SK-N-MC (cell line): ENCODE results near the gene MMP21.

Experiments used
- DNase-seq: peaks from one replicate; pipeline ENCODE4 v3.0.0-alpha.2; 2011; ENCODE audit warnings: low read depth, low spot score
- H3K27ac ChIP-seq: fragments of 200-600 bp; sonication (generic); 2 replicates; pipeline ENCODE4 v1.5.1; 2016; ENCODE audit warnings: mixed run types
- H3K36me3 ChIP-seq: fragments of 200-600 bp; sonication (generic); 2 replicates; pipeline ENCODE4 v1.6.1; 2017; ENCODE audit warnings: antibody characterized with exemption, low read length, mixed read lengths; ENCODE audit not compliant: insufficient read depth
- H3K4me3 ChIP-seq: fragments of 200-600 bp; sonication (generic); 2 replicates; pipeline ENCODE4 v1.5.1; 2016
- H3K9ac ChIP-seq: fragments of 200-600 bp; sonication (generic); 2 replicates; pipeline ENCODE4 v1.8.0; 2017; ENCODE audit warnings: mixed run types, mixed read lengths; ENCODE audit not compliant: insufficient read length
- H3K9me3 ChIP-seq: fragments of 200-600 bp; sonication (generic); 2 replicates; pipeline ENCODE4 v1.6.1; 2017; ENCODE audit warnings: low read depth, mild to moderate bottlenecking, antibody characterized with exemption, low read length, moderate library complexity, mixed read lengths
- EZH2 ChIP-seq: fragments of 200-600 bp; sonication (generic); IDR thresholded peaks from one replicate; pipeline ENCODE4 v1.6.1; 2017; ENCODE audit warnings: antibody characterized with exemption
- FOXP2 ChIP-seq: optimal IDR thresholded peaks from 2 replicates; pipeline ENCODE3; 2011; ENCODE audit warnings: mild to moderate bottlenecking, moderate library complexity; ENCODE audit not compliant: insufficient read depth; ENCODE audit errors: extremely low read length, control extremely low read depth
- POLR2AphosphoS5 ChIP-seq: IDR thresholded peaks from 2 replicates; pipeline ENCODE4 v1.6.1; 2012; ENCODE audit warnings: mild to moderate bottlenecking, low read depth, low read length, borderline replicate concordance

The MMP21 gene

GRCh38 chr10:125782054-125782453 lies 6.4 kb upstream of the MMP21 start:
- H3K36me3 ChIP-seq: no peaks in the 10 kb centered on the region
- DNase-seq: no peak
- no peak overlapping the region for H3K4me3 ChIP-seq
- H3K9ac ChIP-seq: no peak overlapping the region
- TF ChIP-seq EZH2 (no peak), FOXP2 (no peak)
- no peaks in the 10 kb centered on the region for H3K9me3 ChIP-seq
- H3K27ac ChIP-seq: no peak overlapping the region

- no peak for TF ChIP-seq EZH2
- no peak for TF ChIP-seq POLR2AphosphoS5
- TF ChIP-seq FOXP2: no peak
- no peak overlapping the region for H3K27ac ChIP-seq
- H3K4me3 ChIP-seq: no peak overlapping the region
- H3K36me3 ChIP-seq: no peaks in the 10 kb centered on the region
- no peaks in the 10 kb centered on the region for H3K9me3 ChIP-seq
- H3K9ac ChIP-seq: no peak overlapping the region
- no peak for DNase-seq
Measured at GRCh38 chr10:125781374-125781773, 5.8 kb upstream of the MMP21 start.

GRCh38 chr10:125779403-125780327 lies 4.0 kb upstream of the MMP21 start:
- Histone ChIP-seq H3K4me3 (no peak overlapping the region), H3K9ac (no peak overlapping the region), H3K9me3 (no peaks in the 10 kb centered on the region), H3K36me3 (no peaks in the 10 kb centered on the region), H3K27ac (no peak overlapping the region)
- DNase-seq: no peak
- TF ChIP-seq EZH2 (no peak), FOXP2 (no peak), POLR2AphosphoS5 (no peak)

GRCh38 chr10:125778556-125778955 lies 2.9 kb upstream of the MMP21 start:
- Histone ChIP-seq H3K9ac (no peak overlapping the region), H3K9me3 (no peaks in the 10 kb centered on the region), H3K36me3 (no peaks in the 10 kb centered on the region), H3K4me3 (no peak overlapping the region), H3K27ac (no peak overlapping the region)
- no peak for DNase-seq
- TF ChIP-seq FOXP2 (no peak), EZH2 (no peak), POLR2AphosphoS5 (no peak)

GRCh38 chr10:125777806-125778205 lies 2.2 kb upstream of the MMP21 start:
- Histone ChIP-seq H3K4me3 (no peak overlapping the region), H3K27ac (no peak overlapping the region), H3K9ac (no peak overlapping the region), H3K36me3 (no peaks in the 10 kb centered on the region), H3K9me3 (no peaks in the 10 kb centered on the region)
- no peak for TF ChIP-seq FOXP2
- TF ChIP-seq EZH2: no peak
- TF ChIP-seq POLR2AphosphoS5: no peak
- DNase-seq: no peak

GRCh38 chr10:125774581-125775191 lies 935 bp downstream of the MMP21 start:
- H3K27ac ChIP-seq: no peak overlapping the region
- DNase-seq: no peak
- H3K9me3 ChIP-seq: no peaks in the 10 kb centered on the region
- TF ChIP-seq POLR2AphosphoS5: no peak
- no peak for TF ChIP-seq EZH2
- TF ChIP-seq FOXP2: no peak
- H3K36me3 ChIP-seq: no peaks in the 10 kb centered on the region
- no peak overlapping the region for H3K4me3 ChIP-seq
- H3K9ac ChIP-seq: no peak overlapping the region

GRCh38 chr10:125773687-125774543 lies 1.7 kb downstream of the MMP21 start:
- H3K9ac ChIP-seq: no peak overlapping the region
- no peaks in the 10 kb centered on the region for H3K9me3 ChIP-seq
- TF ChIP-seq EZH2 (no peak), POLR2AphosphoS5 (no peak), FOXP2 (no peak)
- H3K27ac ChIP-seq: no peak overlapping the region
- H3K36me3 ChIP-seq: no peaks in the 10 kb centered on the region
- no peak overlapping the region for H3K4me3 ChIP-seq
- no peak for DNase-seq

- TF ChIP-seq EZH2: no peak
- Histone ChIP-seq H3K36me3 (no peaks in the 10 kb centered on the region), H3K9me3 (no peaks in the 10 kb centered on the region), H3K4me3 (no peak overlapping the region), H3K9ac (no peak overlapping the region), H3K27ac (no peak overlapping the region)
- DNase-seq: no peak
Measured at GRCh38 chr10:125772864-125773180, 2.8 kb downstream of the MMP21 start.

- no peak for DNase-seq
- TF ChIP-seq POLR2AphosphoS5 (no peak), EZH2 (no peak), FOXP2 (no peak)
Measured at GRCh38 chr10:125772112-125772863, 3.3 kb downstream of the MMP21 start.

More at GRCh38 chr10:125772112-125772863, 3.3 kb downstream of the MMP21 start:
- H3K36me3 ChIP-seq: no peaks in the 10 kb centered on the region
- H3K9ac ChIP-seq: no peak overlapping the region
- no peaks in the 10 kb centered on the region for H3K9me3 ChIP-seq
- no peak overlapping the region for H3K27ac ChIP-seq
- H3K4me3 ChIP-seq: no peak overlapping the region
